Fibroblast of pulmonary artery (primary cell): ENCODE data around the gene PCYT2.
A peak's percentile ranks its signal among the peaks of the same experiment; 100 is the strongest.

ENCODE experiments used
- DNase-seq: peaks from one replicate; pipeline ENCODE4 v3.0.0-alpha.2; 2010; ENCODE audit warnings: low read depth
- H3K4me3 ChIP-seq: replicated peaks from 2 replicates; pipeline ENCODE4 v1.5.1; 2011; ENCODE audit warnings: low read depth, mild to moderate bottlenecking, control low read depth, low read length, moderate library complexity
- TF ChIP-seq, protein P1 (sequence below): IDR thresholded peaks from 2 replicates; pipeline ENCODE4 v1.5.1; 2011; ENCODE audit warnings: mild to moderate bottlenecking, control low read depth, low read length, inconsistent platforms; ENCODE audit errors: missing control alignments

PCYT2 gene

DNA sequence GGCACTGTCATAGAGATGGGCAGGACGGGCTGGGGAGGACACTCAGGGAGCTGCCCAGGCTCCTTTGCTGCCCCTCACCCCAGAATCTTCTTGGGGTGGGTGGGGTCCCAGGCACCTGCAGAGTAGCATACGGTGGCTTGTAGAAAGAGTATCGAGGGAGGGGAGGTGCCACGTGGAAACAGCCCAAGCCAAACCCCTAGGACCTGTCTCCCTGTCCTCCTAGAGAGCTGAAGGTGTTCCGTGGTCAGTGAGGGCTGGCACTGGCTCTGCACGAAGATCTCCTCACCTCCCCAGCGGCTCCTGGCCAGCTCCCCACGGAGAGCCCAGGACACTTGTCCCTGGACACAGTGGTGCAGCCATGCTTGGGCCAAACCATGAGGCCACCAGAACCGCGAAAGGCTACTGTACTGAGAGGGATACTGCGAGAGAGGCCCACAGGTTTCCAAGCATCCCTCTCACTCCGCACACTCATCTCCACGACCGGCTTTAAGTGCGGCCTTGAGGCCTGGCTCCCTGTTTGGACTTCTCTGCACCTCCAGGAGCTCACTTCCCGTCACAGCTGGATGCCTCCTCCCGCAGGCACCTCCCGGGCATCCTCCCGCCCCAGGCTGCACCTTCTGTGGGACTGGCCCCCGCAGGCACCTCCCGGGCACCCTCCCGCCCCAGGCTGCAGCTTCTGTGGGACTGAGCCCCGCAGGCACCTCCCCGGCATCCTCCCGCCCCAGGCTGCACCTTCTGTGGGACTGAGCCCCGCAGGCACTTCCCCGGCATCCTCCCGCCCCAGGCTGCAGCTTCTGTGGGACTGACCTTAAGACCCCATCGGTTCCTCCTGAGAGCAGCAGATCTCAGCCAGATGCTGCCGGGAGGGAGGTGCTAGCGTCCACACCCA is 18.3 kb upstream of the PCYT2 start:
- DNase-seq, result no peak
- TF ChIP-seq, protein P1, sequence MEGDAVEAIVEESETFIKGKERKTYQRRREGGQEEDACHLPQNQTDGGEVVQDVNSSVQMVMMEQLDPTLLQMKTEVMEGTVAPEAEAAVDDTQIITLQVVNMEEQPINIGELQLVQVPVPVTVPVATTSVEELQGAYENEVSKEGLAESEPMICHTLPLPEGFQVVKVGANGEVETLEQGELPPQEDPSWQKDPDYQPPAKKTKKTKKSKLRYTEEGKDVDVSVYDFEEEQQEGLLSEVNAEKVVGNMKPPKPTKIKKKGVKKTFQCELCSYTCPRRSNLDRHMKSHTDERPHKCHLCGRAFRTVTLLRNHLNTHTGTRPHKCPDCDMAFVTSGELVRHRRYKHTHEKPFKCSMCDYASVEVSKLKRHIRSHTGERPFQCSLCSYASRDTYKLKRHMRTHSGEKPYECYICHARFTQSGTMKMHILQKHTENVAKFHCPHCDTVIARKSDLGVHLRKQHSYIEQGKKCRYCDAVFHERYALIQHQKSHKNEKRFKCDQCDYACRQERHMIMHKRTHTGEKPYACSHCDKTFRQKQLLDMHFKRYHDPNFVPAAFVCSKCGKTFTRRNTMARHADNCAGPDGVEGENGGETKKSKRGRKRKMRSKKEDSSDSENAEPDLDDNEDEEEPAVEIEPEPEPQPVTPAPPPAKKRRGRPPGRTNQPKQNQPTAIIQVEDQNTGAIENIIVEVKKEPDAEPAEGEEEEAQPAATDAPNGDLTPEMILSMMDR, result no peak
- H3K4me3 ChIP-seq, result no peak overlapping the region

DNA sequence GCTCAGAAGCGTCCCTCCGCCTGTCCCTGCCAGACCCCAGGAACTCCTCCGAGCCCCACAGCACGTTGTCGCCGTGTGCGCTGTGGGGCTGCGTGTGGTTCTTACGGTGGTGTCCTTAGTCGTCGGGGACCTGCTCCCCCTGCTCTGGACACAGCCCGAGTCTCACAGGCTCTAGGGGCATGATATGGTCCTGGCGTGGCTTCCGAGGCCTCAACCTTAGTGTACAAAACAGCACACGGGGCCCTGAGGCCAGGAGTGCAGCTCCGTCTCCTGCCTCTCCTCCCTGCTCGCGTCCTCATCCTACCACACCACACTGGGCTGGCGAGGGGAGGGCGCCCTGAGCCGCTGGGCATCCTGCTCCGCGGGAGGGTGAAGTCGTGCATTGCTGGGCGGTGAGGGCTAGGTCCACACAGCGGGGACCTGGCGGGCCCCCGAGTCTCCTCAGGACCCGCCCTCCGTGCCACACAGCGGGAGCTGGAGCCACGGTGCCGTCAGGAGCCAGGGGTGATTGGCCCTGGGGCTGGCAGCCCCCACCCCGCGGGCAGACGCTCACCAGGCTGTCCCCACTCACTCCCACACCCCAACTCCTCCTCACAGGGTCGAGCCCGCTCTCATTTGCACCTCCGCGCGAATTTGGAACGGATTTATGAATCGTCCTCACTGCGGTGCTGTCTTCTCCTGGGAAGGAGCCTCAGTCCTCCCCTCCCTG is 17.5 kb upstream of the PCYT2 start:
- TF ChIP-seq, protein P1, result no peak
- peak overlapping the region; percentile 85 for H3K4me3 ChIP-seq
- DNase-seq, result no peak

DNA sequence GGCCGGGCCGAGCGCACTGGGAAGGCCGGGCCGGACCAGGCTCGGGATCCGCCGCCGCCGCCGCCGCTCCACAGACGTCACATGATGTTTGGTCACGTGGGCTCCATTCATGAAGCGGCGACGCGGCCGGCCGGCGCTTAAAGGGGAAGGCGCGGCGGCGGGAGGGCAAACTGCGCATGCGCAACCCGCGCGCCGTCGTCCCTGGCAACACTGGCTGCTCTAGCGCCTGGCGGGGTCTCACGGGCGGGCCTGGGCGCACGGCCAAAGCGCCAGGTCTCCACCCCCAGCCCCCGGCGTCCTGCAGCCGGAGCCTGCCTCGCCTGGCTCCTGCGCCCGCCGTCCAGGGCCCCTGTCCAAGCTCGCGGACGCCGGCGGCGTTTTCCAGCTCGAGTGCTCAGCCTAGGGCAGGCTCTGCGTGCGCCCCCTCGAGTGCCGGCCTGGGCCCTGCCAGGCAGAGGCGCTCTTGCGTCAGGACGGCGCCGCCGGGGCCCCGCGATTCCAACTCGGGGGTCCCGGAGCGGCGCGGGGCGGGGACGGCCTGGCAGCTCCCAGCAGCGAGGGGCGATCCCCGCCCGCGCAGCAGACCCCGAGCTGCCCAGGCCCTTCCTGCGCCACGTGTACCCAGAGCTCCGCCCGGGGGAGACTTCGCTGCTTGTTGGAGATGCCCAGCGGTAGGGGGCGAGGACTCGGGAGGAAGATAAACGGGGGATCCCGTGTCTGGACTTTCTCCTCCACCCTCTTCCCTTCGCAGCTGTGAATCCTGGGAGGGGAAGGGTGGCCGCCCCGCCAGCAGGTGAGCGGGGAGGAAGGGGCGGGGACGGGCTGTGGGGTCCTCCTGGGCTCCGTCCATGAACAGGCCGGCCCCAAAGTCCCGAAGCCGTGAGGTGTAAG is 16.7 kb upstream of the PCYT2 start, which contains the start of gene MAFG:
MAFG (minus strand) TSS at position 83 of the 891 bp plus-strand sequence. CDS start 4,550 bp downstream, outside the sequence.
- peak; percentile 95 for DNase-seq
- H3K4me3 ChIP-seq, result peak within 1 kb of the TSS; percentile 85
- TF ChIP-seq, protein P1, result peak; percentile 0

DNA sequence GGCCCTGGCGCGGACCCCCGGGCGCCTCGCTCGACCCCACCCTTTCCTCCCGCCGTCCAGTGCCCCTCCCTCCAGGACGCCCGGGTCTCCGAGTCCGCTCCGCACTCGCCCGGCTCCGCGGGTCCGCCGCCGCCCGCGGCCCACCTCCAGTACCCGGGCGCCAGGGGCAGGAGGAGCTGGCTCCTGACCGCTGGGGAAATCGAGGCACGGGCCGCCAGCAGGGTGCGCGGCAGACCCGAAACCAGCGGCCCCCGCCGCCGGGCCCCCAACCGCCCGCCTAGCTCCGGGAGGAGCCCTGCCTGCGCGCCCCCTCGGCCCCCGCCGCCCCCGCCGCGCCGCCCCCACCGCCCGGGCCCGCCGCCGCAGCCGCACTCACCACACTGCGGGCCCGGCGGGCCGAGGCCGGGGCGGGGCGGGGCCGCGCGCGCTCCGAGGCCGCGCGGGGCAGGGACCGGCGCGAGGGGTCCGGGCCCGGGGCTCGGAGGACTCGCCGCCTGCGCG is 16.0 kb upstream of the PCYT2 start:
- H3K4me3 ChIP-seq, result peak overlapping the region; percentile 85
- TF ChIP-seq, protein P1, result no peak
- DNase-seq, result no peak

DNA sequence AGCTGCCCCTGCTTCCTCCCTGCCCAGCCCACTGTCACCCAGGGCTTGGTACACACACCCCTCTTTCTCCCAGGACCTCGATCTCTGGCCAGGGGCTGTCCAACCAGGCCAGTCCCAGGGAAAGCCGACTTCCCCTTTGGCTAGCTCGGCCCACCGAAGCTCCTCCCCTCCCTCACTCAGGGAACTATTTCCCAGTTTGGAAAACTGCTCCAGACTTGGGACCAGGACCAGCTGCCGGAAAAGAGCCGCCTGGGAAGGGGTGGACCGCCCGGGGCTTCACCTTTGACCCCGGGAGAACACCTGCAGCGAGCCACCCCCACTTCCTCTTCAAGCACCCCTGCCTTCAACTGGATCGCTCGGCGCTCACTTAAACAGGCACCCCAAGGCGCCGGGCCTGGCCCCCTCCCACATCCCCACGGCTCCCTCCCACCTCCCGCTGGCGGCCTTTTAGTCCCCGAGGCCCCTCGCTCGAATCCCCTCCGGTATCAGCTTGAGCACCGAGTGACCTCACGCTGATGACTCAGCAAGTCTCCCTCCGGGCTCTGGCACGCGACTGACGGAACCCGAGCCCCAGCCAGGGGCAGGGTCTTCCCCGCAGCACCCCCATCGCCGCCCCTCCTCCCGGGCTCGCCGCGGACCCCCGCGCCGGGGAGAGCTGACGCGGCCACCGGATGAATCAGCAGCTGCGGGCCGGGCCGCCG is 15.4 kb upstream of the PCYT2 start:
- DNase-seq, result peak; percentile 85
- H3K4me3 ChIP-seq, result peak overlapping the region; percentile 85
- TF ChIP-seq, protein P1, result no peak
